Stimulated activated CD4-positive, alpha-beta T cell treated with anti-CD3 and anti-CD28 coated beads, Interleukin-4, amount 100 ng/mL, for 48 hours (primary cell): ENCODE data around the gene GLTP.
A peak's percentile ranks its signal among the peaks of the same experiment; 100 is the strongest.
"Not testable (repeated sequence)": the region's sequence is repeated elsewhere in the genome, so short reads cannot be mapped to it uniquely, and the experiment has no call there.

Experiments used
- DNase-seq, 2 donors: peaks; one replicate each; pipeline ENCODE4 v3.0.0-alpha.2; 2020; ENCODE audit warnings: low read depth in 2 of 2

The GLTP gene

GRCh38 chr12:109880043-109880931 lies at the start of gene GLTP:
GLTP (minus strand) TSS chr12:109880541; CDS start chr12:109880374, 167 bp downstream.
- DNase-seq, result peak; percentile 82 to 85

GRCh38 chr12:109929326-109929725 lies 49.0 kb upstream of the GLTP start:
- not testable (repeated sequence) for DNase-seq

- no peak for DNase-seq
Measured at GRCh38 chr12:109928058-109928656, 47.8 kb upstream of the GLTP start.

- peak; percentile 11 to 20 for DNase-seq
Measured at GRCh38 chr12:109927622-109928021, 47.3 kb upstream of the GLTP start.

GRCh38 chr12:109926488-109927210 lies 46.3 kb upstream of the GLTP start:
- DNase-seq, result no peak

- no peak for DNase-seq
Measured at GRCh38 chr12:109926016-109926415, 45.7 kb upstream of the GLTP start.

GRCh38 chr12:109925185-109925840 lies 45.0 kb upstream of the GLTP start:
- DNase-seq, result no peak

- no peak for DNase-seq
Measured at GRCh38 chr12:109923481-109924245, 43.3 kb upstream of the GLTP start.

GRCh38 chr12:109923038-109923437 lies 42.7 kb upstream of the GLTP start:
- DNase-seq, result no peak

- DNase-seq, result no peak
Measured at GRCh38 chr12:109921982-109922381, 41.6 kb upstream of the GLTP start.

- DNase-seq, result no peak
Measured at GRCh38 chr12:109920261-109920780, 40.0 kb upstream of the GLTP start.

GRCh38 chr12:109919456-109919855 lies 39.1 kb upstream of the GLTP start:
- DNase-seq, result no peak

GRCh38 chr12:109916045-109916444 lies 35.7 kb upstream of the GLTP start:
- DNase-seq, result no peak

GRCh38 chr12:109915171-109916040 lies 35.1 kb upstream of the GLTP start:
- DNase-seq, result no peak

GRCh38 chr12:109914461-109914860 lies 34.1 kb upstream of the GLTP start:
- DNase-seq, result no peak

GRCh38 chr12:109912855-109913321 lies 32.5 kb upstream of the GLTP start:
- DNase-seq, result no peak

- no peak for DNase-seq
Measured at GRCh38 chr12:109910969-109911348, 30.6 kb upstream of the GLTP start.

- DNase-seq, result no peak
Measured at GRCh38 chr12:109910254-109910968, 30.1 kb upstream of the GLTP start.

- DNase-seq, result no peak
Measured at GRCh38 chr12:109905301-109905700, 25.0 kb upstream of the GLTP start.
